ENCODE measurements around the gene ANKRD16.
A peak's percentile ranks its signal among the peaks of the same experiment; 100 is the strongest.
"Not testable (repeated sequence)": the region's sequence is repeated elsewhere in the genome, so short reads cannot be mapped to it uniquely, and the experiment has no call there.

Gene ANKRD16

DNA sequence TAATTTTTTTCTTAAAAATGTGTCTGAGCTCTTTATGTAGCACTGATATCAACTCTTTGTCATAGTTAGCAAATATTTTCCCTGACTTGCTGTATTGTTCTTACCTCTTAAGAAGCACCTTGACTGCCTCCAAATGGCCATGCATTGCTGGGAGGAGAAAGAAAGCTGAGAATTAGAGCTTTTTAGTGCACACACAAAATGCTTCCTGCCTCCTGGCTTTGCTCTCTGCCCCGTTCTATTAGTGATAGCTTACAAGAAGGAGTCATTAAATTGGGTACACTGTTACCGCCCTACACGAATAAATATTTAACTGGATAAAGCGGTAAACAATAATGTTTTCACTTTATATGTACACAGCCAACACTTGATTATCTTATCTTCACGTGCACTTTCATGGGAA, 4.1 kb downstream of the ANKRD16 start:
- H3K4me1 Mint-ChIP-seq (ENCODE audit: low read depth): peaks cover 16% of the 10 kb centered on the region
- intact Hi-C loops (cut with micrococcal nuclease): no loop called here
- H3K36me3 Mint-ChIP-seq (ENCODE audit: low read depth): peaks cover 50% of the 10 kb centered on the region
- H3K27me3 Mint-ChIP-seq: no peaks in the 10 kb centered on the region
- H3K4me3 Mint-ChIP-seq: no peak overlapping the region
- H3K9me3 Mint-ChIP-seq: no peaks in the 10 kb centered on the region
- H3K27ac Mint-ChIP-seq: no peak overlapping the region

DNA sequence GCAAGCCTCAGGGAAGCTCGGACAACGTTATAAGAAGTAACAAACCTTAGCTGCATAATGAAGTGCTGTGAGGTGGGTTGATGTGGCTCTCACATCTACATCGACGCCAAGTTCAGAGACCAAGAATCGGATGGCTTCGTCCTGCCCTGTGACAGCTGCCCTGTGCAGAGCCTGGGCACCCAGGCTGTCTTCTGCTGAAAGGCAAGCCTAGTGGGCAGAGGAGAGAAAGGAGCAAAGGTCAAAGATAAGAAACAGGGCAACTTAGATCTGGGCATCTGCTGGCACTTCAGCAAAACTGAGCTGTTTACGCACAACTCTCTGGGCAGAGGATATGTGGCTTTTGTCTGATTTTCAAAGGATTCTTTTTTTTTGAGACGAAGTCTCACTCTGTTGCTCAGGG, 6.7 kb downstream of the ANKRD16 start:
- intact Hi-C loops (cut with micrococcal nuclease): no loop called here
- Mint-ChIP-seq H3K27me3 (no peaks in the 10 kb centered on the region), H3K9me3 (no peaks in the 10 kb centered on the region), H3K36me3 (ENCODE audit: low read depth) (peaks cover 68% of the 10 kb centered on the region), H3K4me1 (ENCODE audit: low read depth) (peaks cover 4% of the 10 kb centered on the region), H3K4me3 (no peak overlapping the region), H3K27ac (no peak overlapping the region)

DNA sequence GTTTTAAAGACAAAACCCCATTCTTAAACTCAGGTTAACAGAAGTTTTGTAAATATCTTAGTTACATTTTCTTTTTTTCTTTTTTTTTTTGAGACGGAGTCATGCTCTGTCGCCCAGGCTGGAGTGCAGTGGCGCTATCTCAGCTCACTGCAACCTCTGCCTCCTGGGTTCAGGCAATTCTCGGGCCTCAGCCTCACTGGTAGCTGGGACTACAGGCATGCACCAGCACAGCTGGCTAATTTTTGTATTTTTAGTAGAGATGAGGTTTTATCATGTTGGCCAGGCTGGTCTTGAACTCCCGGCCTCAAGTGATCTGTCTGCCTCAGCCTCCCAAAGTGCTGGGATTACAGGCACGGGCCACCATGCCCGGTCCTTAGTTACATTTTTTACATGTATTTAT, 12.7 kb downstream of the ANKRD16 start:
- H3K4me3 Mint-ChIP-seq; H3K27me3 Mint-ChIP-seq; H3K9me3 Mint-ChIP-seq; H3K27ac Mint-ChIP-seq; H3K4me1 Mint-ChIP-seq (ENCODE audit: low read depth); intact Hi-C loops (cut with micrococcal nuclease): not testable (repeated sequence)
- H3K36me3 Mint-ChIP-seq (ENCODE audit: low read depth): peaks cover 44% of the 10 kb centered on the region

DNA sequence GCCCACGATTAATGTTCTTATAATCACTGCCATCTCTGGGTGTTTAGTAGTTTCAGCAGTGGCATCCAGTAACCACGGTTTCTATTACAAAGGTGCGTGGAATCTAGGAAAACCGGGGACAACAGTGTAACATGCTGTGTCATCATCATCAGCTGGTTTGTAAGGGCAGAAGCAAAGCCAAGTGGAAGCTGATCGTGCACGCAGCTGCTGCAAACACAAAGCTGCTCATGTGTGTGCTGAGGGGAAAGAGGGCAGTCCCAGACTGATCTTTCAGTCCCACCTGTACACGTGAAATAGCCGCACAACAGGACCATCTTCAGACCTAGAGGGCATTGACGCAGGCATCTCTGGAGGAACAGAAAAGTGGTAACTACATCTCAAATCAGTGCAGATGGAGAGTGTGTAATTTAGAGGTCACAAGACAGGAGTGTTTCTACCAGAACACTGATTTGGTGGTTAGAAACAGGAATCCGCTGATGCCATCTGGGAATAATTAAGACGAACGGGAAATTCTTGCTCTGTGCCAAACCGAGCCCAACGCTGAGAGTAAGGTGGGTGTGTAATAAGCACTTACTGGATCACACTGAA, 13.4 kb downstream of the ANKRD16 start:
- no peak overlapping the region for H3K4me3 Mint-ChIP-seq
- H3K4me1 Mint-ChIP-seq (ENCODE audit: low read depth): peaks cover 15% of the 10 kb centered on the region
- no peaks in the 10 kb centered on the region for H3K9me3 Mint-ChIP-seq
- H3K27ac Mint-ChIP-seq: no peak overlapping the region
- peaks cover 37% of the 10 kb centered on the region for H3K36me3 Mint-ChIP-seq (ENCODE audit: low read depth)
- intact Hi-C loops (cut with micrococcal nuclease): no loop called here
- H3K27me3 Mint-ChIP-seq: no peaks in the 10 kb centered on the region

DNA sequence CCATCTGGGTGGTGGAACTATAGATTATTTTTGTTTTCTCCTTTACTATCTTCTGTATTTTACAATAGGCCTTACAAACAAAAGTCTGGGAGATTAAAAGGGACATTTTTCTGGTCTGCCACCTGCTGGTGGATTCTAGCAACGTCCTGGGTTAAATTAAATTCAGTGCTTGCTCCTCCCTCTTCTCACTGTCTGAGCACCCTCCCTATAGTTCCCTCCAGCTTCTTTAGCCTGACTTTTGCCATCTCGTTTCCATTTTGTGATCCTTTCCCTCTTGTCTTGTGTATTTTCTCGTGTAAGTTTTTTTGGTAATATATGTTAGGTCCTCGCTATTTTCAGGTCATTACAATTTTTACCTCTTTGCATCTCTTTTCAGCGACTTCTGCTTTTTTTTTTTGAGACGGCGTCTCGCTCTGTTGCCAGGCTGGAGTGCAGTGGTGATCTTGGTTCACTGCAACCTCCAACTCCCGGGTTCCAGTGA, 16.1 kb downstream of the ANKRD16 start:
- H3K9me3 Mint-ChIP-seq: no peaks in the 10 kb centered on the region
- intact Hi-C loops (cut with micrococcal nuclease): loop anchor here (1.0 kb wide), 2 partner anchors 21 to 60 kb away; partner anchors contain the start of gene GDI2
- H3K4me3 Mint-ChIP-seq: peak overlapping the region; percentile 77
- H3K4me1 Mint-ChIP-seq (ENCODE audit: low read depth): peaks cover 15% of the 10 kb centered on the region
- no peaks in the 10 kb centered on the region for H3K27me3 Mint-ChIP-seq
- H3K27ac Mint-ChIP-seq: peak overlapping the region; percentile 71
- H3K36me3 Mint-ChIP-seq (ENCODE audit: low read depth): peaks cover 21% of the 10 kb centered on the region

DNA sequence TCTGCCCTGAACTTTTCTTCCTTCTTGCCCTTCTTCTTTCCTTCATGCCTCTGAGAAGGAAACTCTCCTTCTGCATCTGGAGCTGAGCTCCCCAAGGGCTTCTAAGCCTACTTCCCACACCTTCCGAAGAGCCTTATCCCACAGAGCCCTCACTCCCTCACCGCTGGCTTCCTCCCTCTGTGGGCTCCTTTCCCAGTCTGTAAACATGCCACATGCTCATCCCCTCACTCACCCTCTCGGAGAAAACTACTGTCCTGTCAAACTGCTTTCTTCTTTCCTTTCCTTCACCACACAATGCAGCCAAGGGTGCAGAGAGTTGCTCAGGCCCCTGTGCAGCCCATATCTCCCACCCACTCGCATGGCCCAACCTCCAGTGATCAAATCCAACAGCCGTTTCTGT, 18.1 kb downstream of the ANKRD16 start:
- Mint-ChIP-seq H3K4me3 (no peak overlapping the region), H3K27ac (no peak overlapping the region), H3K27me3 (no peaks in the 10 kb centered on the region)

DNA sequence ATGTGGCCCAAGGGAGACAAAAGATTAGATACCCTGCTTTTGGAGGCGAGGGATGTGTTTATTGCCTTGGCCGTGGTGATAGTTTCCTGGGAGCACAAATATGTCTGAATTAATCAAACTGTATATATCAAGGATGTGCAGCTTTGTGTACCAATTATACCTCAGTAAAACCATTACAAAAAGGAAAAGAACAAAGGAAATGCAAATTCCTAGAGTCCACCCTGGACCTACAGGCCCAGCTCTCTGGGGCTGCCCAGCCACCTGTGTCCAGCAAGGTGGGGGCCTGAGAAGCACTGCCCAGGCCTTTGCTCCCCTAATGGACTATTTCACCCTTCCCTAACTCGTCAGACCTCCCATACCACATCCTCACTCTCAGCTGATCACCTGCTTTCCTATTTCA, 20.5 kb downstream of the ANKRD16 start:
- Mint-ChIP-seq H3K27ac (no peak overlapping the region), H3K9me3 (no peaks in the 10 kb centered on the region)

More for the DNA sequence above, 18.1 kb downstream of the ANKRD16 start:
- peaks cover 7% of the 10 kb centered on the region for H3K36me3 Mint-ChIP-seq (ENCODE audit: low read depth)
- intact Hi-C loops (cut with micrococcal nuclease): no loop called here
- peaks cover 26% of the 10 kb centered on the region for H3K4me1 Mint-ChIP-seq (ENCODE audit: low read depth)
- H3K9me3 Mint-ChIP-seq: no peaks in the 10 kb centered on the region

DNA sequence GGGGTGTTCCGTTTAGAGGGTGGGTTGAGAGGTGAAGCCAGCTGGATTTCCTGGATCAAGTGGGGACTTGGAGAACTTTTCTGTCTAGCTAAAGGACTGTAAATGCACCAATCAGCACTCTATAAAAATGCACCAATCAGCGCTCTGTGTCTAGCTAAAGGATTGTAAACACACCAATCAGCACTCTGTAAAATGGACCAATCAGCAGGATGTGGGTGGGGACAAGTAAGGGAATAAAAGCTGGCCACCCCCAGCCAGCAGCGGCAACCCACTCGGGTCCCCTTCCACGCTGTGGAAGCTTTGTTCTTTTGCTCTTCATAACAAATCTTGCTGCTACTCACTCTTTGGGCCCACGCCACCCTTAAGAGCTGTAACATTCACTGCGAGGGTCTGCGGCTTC, 21.3 kb downstream of the ANKRD16 start:
- H3K27me3 Mint-ChIP-seq; H3K27ac Mint-ChIP-seq; H3K4me3 Mint-ChIP-seq; intact Hi-C loops (cut with micrococcal nuclease); H3K9me3 Mint-ChIP-seq; H3K36me3 Mint-ChIP-seq (ENCODE audit: low read depth): not testable (repeated sequence)
- peaks cover 25% of the 10 kb centered on the region for H3K4me1 Mint-ChIP-seq (ENCODE audit: low read depth)

More for the DNA sequence above, 20.5 kb downstream of the ANKRD16 start:
- Mint-ChIP-seq H3K4me3 (no peak overlapping the region), H3K36me3 (ENCODE audit: low read depth) (no peaks in the 10 kb centered on the region), H3K27me3 (no peaks in the 10 kb centered on the region), H3K4me1 (ENCODE audit: low read depth) (peaks cover 32% of the 10 kb centered on the region)
- intact Hi-C loops (cut with micrococcal nuclease): no loop called here

DNA sequence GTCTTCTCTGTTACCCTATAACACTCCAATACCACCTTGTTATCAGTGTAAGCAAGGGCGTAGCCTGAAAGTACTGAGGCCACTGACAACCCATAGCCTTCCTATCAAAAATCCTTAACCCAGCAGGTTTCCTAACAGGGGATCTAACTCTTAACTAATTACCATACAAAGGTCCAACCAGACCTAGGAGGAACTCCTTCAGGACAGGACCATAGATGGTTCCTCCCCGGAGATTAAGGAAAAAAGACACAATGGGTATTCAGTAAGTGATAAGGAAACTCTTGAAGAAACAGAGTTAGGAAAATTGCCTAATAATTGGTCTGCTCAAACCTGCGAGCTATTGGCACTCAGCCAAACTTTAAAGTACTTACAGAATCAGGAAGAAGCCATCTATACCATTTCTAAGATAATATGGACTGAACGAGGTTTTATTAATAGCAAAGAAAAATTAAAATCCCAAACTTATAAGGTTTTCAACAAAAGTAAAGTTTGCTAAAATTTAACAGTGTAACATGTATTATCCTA, 22.5 kb downstream of the ANKRD16 start:
- peak overlapping the region; percentile 61 for H3K27ac Mint-ChIP-seq
- H3K4me3 Mint-ChIP-seq; intact Hi-C loops (cut with micrococcal nuclease); H3K9me3 Mint-ChIP-seq; H3K27me3 Mint-ChIP-seq; H3K36me3 Mint-ChIP-seq (ENCODE audit: low read depth): not testable (repeated sequence)
- peaks cover 29% of the 10 kb centered on the region for H3K4me1 Mint-ChIP-seq (ENCODE audit: low read depth)

DNA sequence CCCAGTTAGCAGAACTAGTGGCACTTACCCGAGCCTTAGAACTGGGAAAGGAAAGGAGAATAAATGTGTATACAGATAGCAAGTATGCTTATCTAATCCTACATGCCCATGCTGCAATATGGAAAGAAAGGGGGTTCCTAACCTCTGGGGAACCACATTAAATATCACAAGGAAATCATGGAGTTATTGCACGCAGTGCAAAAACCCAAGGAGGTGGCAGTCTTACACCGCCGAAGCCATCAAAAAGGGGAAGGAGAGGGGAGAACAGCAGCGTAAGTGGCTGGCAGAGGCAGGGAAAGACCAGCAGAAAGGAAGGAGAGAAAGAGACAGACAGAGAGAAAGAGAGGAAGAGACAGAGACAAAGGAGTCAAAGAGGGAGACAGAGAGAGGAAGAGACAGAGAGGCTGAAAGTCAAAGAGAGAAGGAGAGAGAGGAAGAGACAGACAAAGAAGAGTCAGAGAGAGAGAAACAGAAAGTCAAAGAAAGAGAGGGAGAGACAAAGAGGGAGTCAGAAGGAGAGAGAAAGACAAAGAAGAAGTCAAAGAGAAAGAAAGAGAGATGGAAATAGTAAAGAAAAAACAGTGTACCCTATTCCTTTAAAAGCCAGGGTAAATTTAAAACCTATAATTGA, 23.1 kb downstream of the ANKRD16 start:
- H3K36me3 Mint-ChIP-seq (ENCODE audit: low read depth); H3K27me3 Mint-ChIP-seq; intact Hi-C loops (cut with micrococcal nuclease); H3K9me3 Mint-ChIP-seq: not testable (repeated sequence)
- Mint-ChIP-seq H3K27ac (peak overlapping the region; percentile 61), H3K4me1 (ENCODE audit: low read depth) (peaks cover 26% of the 10 kb centered on the region), H3K4me3 (peak overlapping the region; percentile 67)

DNA sequence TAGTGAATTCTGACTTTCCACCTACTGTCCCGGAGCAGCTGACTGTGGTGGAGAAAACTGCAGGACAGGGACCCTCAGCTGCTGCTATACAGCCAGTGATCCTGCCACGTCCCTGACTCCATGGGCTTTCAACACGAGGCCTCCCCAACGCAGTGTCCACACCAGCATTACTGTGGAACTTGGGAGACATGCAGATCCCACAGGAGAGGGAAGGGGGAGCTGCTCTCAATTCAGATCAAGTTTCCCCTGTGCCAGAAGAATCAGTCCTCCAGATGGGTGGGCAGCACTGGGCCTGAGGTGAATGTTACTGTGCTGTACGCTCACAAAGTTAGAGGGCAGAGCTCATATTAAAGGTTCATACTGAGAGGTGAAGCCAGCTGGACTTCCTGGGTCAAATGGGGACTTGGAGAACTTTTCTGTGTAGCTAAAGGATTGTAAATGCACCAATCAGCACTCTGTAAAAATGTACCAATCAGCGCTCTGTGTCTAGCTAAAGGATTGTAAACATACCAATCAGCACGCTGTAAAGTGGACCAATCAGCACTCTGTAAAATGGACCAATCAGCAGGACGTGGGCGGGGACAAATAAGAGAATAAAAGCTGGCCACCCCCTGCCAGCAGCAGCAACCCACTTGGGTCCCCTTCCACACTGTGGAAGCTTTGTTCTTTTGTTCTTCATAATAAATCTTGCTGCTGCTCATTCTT, 26.6 kb downstream of the ANKRD16 start:
- H3K9me3 Mint-ChIP-seq, H3K4me3 Mint-ChIP-seq: not testable (repeated sequence)
- H3K27ac Mint-ChIP-seq: peak overlapping the region; percentile 27

DNA sequence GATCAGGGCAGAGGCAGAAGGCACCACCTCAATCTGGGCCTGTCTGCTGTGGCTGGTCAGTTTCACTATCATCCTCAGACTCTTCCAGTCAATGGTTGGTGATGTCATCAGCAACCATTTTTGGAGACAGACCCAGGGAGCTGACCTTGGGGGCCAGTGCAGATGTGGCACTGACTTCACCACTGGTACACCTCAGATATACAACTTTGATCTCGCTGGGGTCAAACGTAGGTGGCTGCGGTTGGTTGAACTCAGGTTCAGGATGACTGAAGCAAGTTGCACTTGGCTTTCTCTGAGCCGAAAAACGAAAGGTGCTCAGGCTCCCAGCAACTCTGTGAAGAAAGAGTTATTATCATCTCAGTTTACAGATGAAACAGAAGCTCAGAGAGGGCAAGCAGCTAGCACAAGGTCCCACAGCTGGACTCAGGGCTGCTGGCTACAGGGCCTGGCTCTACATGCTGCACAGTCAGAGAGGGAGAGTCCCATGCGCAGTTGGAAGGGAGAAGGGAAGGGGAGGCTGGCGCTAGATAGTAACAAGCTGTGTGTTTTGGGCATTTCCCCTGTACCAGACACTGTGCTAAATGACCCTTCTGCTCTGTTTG, 27.2 kb downstream of the ANKRD16 start:
- intact Hi-C loops (cut with micrococcal nuclease): no loop called here
- H3K4me3 Mint-ChIP-seq: no peak overlapping the region
- peaks cover 33% of the 10 kb centered on the region for H3K4me1 Mint-ChIP-seq (ENCODE audit: low read depth)
- H3K27ac Mint-ChIP-seq: peak overlapping the region; percentile 27
- H3K9me3 Mint-ChIP-seq: no peaks in the 10 kb centered on the region
- H3K36me3 Mint-ChIP-seq (ENCODE audit: low read depth): no peaks in the 10 kb centered on the region
- no peaks in the 10 kb centered on the region for H3K27me3 Mint-ChIP-seq

More for the DNA sequence above, 26.6 kb downstream of the ANKRD16 start:
- H3K27me3 Mint-ChIP-seq; H3K36me3 Mint-ChIP-seq (ENCODE audit: low read depth); intact Hi-C loops (cut with micrococcal nuclease): not testable (repeated sequence)
- H3K4me1 Mint-ChIP-seq (ENCODE audit: low read depth): peaks cover 36% of the 10 kb centered on the region

DNA sequence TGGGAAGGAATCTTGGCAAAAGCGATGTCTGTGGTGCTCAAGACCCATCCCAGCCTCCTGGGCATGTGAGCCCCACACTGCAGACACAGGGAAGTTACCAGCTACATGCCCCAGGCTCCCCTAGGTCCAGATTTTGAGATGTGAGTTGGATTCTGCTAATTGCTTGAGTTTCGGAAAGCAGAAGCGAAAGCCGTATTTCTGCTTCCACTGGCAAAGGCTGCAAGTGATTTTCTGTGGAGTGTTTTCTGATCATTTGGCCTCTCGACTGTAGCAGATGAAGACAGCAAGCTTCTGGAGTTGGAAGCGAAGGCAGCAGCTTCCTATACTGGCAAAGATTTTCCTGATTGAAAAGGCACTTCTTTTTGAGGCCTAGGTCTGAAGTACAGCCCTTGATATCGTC, 29.6 kb downstream of the ANKRD16 start:
- peak overlapping the region; percentile 27 for H3K27ac Mint-ChIP-seq
- intact Hi-C loops (cut with micrococcal nuclease): no loop called here
- H3K4me3 Mint-ChIP-seq: no peak overlapping the region
- H3K9me3 Mint-ChIP-seq: no peaks in the 10 kb centered on the region
- peaks cover 24% of the 10 kb centered on the region for H3K4me1 Mint-ChIP-seq (ENCODE audit: low read depth)
- H3K36me3 Mint-ChIP-seq (ENCODE audit: low read depth): no peaks in the 10 kb centered on the region
- peaks cover 1% of the 10 kb centered on the region for H3K27me3 Mint-ChIP-seq

DNA sequence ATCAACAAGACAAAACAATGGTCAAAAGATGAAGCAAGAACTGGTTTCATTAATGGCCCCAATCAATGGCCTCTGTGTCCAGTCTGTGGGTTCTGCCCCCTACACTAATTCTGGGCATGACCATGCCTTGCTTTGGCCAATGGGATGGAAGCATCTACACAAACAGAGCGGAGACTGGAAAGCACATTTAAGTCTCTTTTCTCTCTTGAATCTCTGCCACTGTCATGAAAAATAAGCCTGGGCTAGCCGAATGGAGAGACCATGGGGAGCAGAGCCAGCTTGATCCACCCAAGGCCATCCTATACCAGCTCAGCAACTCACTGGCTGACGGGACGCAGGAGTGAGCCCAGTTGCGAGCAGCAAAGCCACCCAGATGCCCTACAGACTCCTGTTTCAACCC, 30.9 kb downstream of the ANKRD16 start:
- peaks cover 30% of the 10 kb centered on the region for H3K4me1 Mint-ChIP-seq (ENCODE audit: low read depth)
- H3K4me3 Mint-ChIP-seq: no peak overlapping the region
- intact Hi-C loops (cut with micrococcal nuclease): no loop called here
- H3K27me3 Mint-ChIP-seq: peaks cover 1% of the 10 kb centered on the region
- no peaks in the 10 kb centered on the region for H3K9me3 Mint-ChIP-seq
- no peak overlapping the region for H3K27ac Mint-ChIP-seq
- no peaks in the 10 kb centered on the region for H3K36me3 Mint-ChIP-seq (ENCODE audit: low read depth)

Data from dendritic cell treated with granulocyte-macrophage colony-stimulating factor and Interleukin-4, amounts not matched to agents 40 ng/mL and 50 ng/mL, for 4 days (primary cell).